ENCODE results near the gene HHAT.

DNA sequence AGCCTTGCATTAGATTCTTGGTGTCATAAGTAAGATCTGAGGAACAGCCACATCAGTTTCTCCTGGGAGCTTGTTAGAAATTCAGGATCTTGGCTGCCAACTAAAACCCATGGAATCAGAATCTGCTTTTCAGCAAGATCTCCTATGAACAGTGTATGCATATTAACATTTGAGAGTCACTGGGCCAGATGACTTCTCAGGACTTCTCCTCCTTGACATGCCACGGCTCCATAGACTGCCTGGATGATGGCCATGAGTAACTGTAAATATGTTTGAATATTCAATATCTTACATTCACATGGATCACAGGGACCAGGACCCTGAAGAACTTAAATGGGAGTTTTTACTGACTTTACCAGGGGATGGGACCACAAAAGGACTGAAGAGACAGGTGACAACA lies 148.0 kb downstream of the HHAT start:
- TF ChIP-seq, protein P1, sequence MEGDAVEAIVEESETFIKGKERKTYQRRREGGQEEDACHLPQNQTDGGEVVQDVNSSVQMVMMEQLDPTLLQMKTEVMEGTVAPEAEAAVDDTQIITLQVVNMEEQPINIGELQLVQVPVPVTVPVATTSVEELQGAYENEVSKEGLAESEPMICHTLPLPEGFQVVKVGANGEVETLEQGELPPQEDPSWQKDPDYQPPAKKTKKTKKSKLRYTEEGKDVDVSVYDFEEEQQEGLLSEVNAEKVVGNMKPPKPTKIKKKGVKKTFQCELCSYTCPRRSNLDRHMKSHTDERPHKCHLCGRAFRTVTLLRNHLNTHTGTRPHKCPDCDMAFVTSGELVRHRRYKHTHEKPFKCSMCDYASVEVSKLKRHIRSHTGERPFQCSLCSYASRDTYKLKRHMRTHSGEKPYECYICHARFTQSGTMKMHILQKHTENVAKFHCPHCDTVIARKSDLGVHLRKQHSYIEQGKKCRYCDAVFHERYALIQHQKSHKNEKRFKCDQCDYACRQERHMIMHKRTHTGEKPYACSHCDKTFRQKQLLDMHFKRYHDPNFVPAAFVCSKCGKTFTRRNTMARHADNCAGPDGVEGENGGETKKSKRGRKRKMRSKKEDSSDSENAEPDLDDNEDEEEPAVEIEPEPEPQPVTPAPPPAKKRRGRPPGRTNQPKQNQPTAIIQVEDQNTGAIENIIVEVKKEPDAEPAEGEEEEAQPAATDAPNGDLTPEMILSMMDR (IDR thresholded peaks at IDR 0.05): no peak
- TF ChIP-seq POLR2AphosphoS5 (IDR thresholded peaks at IDR 0.05): no peak
- no peak for TF ChIP-seq EP300 (IDR thresholded peaks at IDR 0.05)
- no peak for TF ChIP-seq POLR2A (IDR thresholded peaks at IDR 0.05; ENCODE audit: low read depth)

All from esophagus muscularis mucosa (tissue), 4 donors.